NCI-H146 treated with DMSO at 0.1 percent for 48 hours (cell line): ENCODE results near the gene EPN1.

Experiments
- DNase-seq: peaks from one replicate; lab custom pipeline; 2025; ENCODE audit not compliant: unreplicated experiment; lab: John Stamatoyannopoulos, UW

The EPN1 gene

GRCh38 chr19:55660404-55660803 lies 14.6 kb upstream of the EPN1 start:
- DNase-seq = no peak

- no peak for DNase-seq
Measured at GRCh38 chr19:55660991-55661390, 14.0 kb upstream of the EPN1 start.

- DNase-seq = no peak
Measured at GRCh38 chr19:55661826-55662225, 13.2 kb upstream of the EPN1 start.

- no peak for DNase-seq
Measured at GRCh38 chr19:55663846-55664536, 11.0 kb upstream of the EPN1 start.

GRCh38 chr19:55666343-55667005 lies 8.6 kb upstream of the EPN1 start:
- no peak for DNase-seq

DNA sequence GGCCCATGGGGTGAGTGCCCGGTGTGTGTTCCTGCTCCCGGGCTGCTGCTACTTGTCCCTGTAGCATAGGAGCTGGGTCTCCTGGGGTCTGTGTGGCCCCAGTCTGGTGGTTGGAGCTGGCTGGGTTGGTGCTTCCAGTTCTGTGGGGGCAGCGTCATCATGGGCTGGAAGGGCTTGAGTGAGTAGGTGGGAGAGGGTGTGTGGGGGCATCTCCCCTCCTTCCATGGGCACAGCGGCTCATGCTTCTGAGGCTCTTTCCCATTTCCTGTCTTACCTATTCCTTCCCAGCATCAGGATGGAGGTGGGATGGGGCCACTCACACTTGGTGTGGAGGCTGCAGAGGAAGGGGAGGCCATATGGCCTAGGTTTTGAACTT lies 8.0 kb upstream of the EPN1 start:
- DNase-seq = no peak

GRCh38 chr19:55667511-55667910 lies 7.5 kb upstream of the EPN1 start:
- no peak for DNase-seq

- DNase-seq = no peak
Measured at GRCh38 chr19:55667958-55668357, 7.1 kb upstream of the EPN1 start.

GRCh38 chr19:55668603-55669348 lies 6.2 kb upstream of the EPN1 start:
- DNase-seq = no peak

DNA sequence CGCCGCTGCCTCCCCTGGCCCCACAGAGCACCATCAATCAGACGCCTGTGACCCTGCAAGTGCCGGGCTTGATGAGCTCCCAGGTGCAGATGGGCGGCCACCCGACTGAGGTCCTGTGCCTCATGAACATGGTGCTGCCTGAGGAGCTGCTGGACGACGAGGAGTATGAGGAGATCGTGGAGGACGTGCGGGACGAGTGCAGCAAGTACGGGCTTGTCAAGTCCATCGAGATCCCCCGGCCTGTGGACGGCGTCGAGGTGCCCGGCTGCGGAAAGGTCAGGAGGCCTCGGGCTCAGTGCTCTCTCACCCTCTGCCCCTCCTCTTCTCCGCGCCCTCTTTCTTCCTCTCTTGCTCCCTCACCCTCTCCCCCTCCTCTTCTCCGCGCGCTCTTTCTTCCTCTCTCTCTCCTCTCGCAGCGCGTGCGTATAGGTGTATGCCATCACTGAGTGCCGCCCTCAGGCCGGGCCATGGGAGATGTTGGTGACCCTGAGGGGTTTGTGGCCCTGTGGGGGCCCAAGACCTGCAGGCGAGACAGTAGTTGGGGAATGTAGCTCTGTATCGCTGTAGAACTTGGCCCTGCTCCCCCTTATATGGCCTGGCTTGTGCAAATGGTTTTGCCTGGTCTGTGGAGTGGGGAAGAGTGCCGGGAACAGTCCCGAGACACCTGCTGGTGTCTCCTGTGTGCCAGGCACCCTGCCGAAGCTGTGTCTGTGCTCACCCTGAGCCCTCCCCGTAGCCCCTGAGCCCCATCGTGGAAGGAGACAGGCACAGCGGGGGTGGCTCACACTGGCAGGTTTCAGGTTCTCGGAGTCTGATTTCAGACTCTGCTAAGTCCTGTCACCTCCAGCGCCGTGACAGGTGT lies 5.4 kb upstream of the EPN1 start:
- DNase-seq = no peak

GRCh38 chr19:55670280-55671053 lies 4.6 kb upstream of the EPN1 start:
- DNase-seq = peak; percentile 46

- no peak for DNase-seq
Measured at GRCh38 chr19:55671054-55671378, 4.0 kb upstream of the EPN1 start.

- DNase-seq = no peak
Measured at GRCh38 chr19:55672418-55672817, 2.6 kb upstream of the EPN1 start.

GRCh38 chr19:55673465-55673864 lies 1.6 kb upstream of the EPN1 start:
- DNase-seq = no peak

GRCh38 chr19:55673889-55674288 lies 1.1 kb upstream of the EPN1 start:
- no peak for DNase-seq

- DNase-seq = no peak
Measured at GRCh38 chr19:55674459-55674840, 576 bp upstream of the EPN1 start.

- DNase-seq = no peak
Measured at GRCh38 chr19:55675661-55676354, 782 bp downstream of the EPN1 start.

GRCh38 chr19:55676383-55676782 lies 1.4 kb downstream of the EPN1 start:
- no peak for DNase-seq

GRCh38 chr19:55676889-55677505 lies 2.0 kb downstream of the EPN1 start:
- DNase-seq = no peak

- no peak for DNase-seq
Measured at GRCh38 chr19:55677572-55678028, 2.6 kb downstream of the EPN1 start.
